Ascending aorta (tissue), 2 donors: ENCODE measurements around the gene LMX1B. TPM values are rescaled to one million over a fixed set of nuclear protein-coding genes. Genes with fewer than 3 reads are reported as not detected.

ENCODE experiments used
- DNase-seq, 2 donors: peaks; one replicate each; pipeline ENCODE4 v3.0.0-alpha.2; 2019; ENCODE audit warnings: low spot score in 2 of 2
- H3K27ac ChIP-seq, 2 donors: fragments of 200-600 bp; sonication (generic); one replicate each; pipeline ENCODE4 v1.5.1; 2016 to 2017; ENCODE audit warnings: mild to moderate bottlenecking in 1 of 2
- H3K27me3 ChIP-seq: fragments of 200-600 bp; sonication (generic); one replicate; pipeline ENCODE4 v1.5.1; 2017
- H3K36me3 ChIP-seq, 2 donors: fragments of 200-600 bp; sonication (generic); one replicate each; pipeline ENCODE4 v1.5.1; 2016
- H3K4me1 ChIP-seq, 2 donors: fragments of 200-600 bp; sonication (generic); one replicate each; pipeline ENCODE4 v1.5.1; 2016 to 2017; ENCODE audit warnings: mild to moderate bottlenecking in 1 of 2
- H3K4me3 ChIP-seq, 2 donors: fragments of 200-600 bp; sonication (generic); one replicate each; pipeline ENCODE4 v1.5.1; 2016 to 2017; ENCODE audit warnings: mild to moderate bottlenecking in 1 of 2
- H3K9me3 ChIP-seq, 2 donors: fragments of 200-600 bp; sonication (generic); one replicate each; pipeline ENCODE4 v1.5.1; 2016
- CTCF ChIP-seq, 3 experiments: fragments of 200-600 bp in 2 of 3; fragments of 450-650 bp in 1 of 3; sonication (generic) in 2 of 3; IDR thresholded peaks; one replicate each; pipeline ENCODE4 v1.5.1; 2016 to 2019; ENCODE audit warnings: antibody characterized with exemption in 3 of 3, mild to moderate bottlenecking in 1 of 3, moderate library complexity in 1 of 3
- intact Hi-C: fragments of 100-400 bp; cut with DNase I; formaldehyde crosslinking; loops from one replicate; pipeline ENCODE4 v1.15.1; 2023
- total RNA-seq: library from RNA; depleted of rRNA; stranded (reverse); fragments of >200 nt; gene quantifications from one replicate; pipeline ENCODE4 v1.1.0, GENCODE V29; 2016

The LMX1B gene
- total RNA-seq, 1 donor from 2014 or later, result 1.9 TPM

GRCh38 chr9:126687930-126688461 is 74.3 kb downstream of the LMX1B start:
- no peaks in the 10 kb centered on the region for H3K27me3 ChIP-seq

GRCh38 chr9:126688617-126689016 is 74.9 kb downstream of the LMX1B start:
- Histone ChIP-seq H3K27me3 (no peaks in the 10 kb centered on the region), H3K36me3 (no peaks in the 10 kb centered on the region), H3K9me3 (no peaks in the 10 kb centered on the region), H3K27ac (no peak overlapping the region), H3K4me1 (no peaks in the 10 kb centered on the region), H3K4me3 (no peak overlapping the region)
- DNase-seq, result no peak
- TF ChIP-seq CTCF (IDR thresholded peaks at IDR 0.05), result no peak
- intact Hi-C loops, result no loop called here

More at GRCh38 chr9:126687930-126688461, 74.3 kb downstream of the LMX1B start:
- Histone ChIP-seq H3K9me3 (no peaks in the 10 kb centered on the region), H3K27ac (no peak overlapping the region), H3K36me3 (no peaks in the 10 kb centered on the region), H3K4me3 (no peak overlapping the region), H3K4me1 (no peaks in the 10 kb centered on the region)
- no peak for DNase-seq
- intact Hi-C loops, result no loop called here
- no peak for TF ChIP-seq CTCF (IDR thresholded peaks at IDR 0.05)

GRCh38 chr9:126689027-126689825 is 75.5 kb downstream of the LMX1B start:
- Histone ChIP-seq H3K36me3 (no peaks in the 10 kb centered on the region), H3K4me3 (no peak overlapping the region), H3K9me3 (no peaks in the 10 kb centered on the region), H3K27ac (no peak overlapping the region), H3K4me1 (no peaks in the 10 kb centered on the region), H3K27me3 (no peaks in the 10 kb centered on the region)
- intact Hi-C loops, result no loop called here
- DNase-seq, result no peak
- no peak for TF ChIP-seq CTCF (IDR thresholded peaks at IDR 0.05)

- DNase-seq, result no peak
- Histone ChIP-seq H3K4me1 (no peaks in the 10 kb centered on the region), H3K4me3 (no peak overlapping the region), H3K27ac (no peak overlapping the region), H3K9me3 (no peaks in the 10 kb centered on the region), H3K36me3 (no peaks in the 10 kb centered on the region), H3K27me3 (no peaks in the 10 kb centered on the region)
- intact Hi-C loops, result no loop called here
- no peak for TF ChIP-seq CTCF (IDR thresholded peaks at IDR 0.05)
Observed at GRCh38 chr9:126690431-126691051, 76.8 kb downstream of the LMX1B start.

- H3K9me3 ChIP-seq, result no peaks in the 10 kb centered on the region
- no peaks in the 10 kb centered on the region for H3K4me1 ChIP-seq
- intact Hi-C loops, result no loop called here
- DNase-seq, result no peak
- H3K4me3 ChIP-seq, result no peak overlapping the region
- no peak for TF ChIP-seq CTCF (IDR thresholded peaks at IDR 0.05)
- no peak overlapping the region for H3K27ac ChIP-seq
- H3K27me3 ChIP-seq, result no peaks in the 10 kb centered on the region
- H3K36me3 ChIP-seq, result no peaks in the 10 kb centered on the region
Observed at GRCh38 chr9:126692041-126692758, 78.5 kb downstream of the LMX1B start.
